ENCODE results near the gene NVL.
"Not testable (repeated sequence)": the region's sequence is repeated elsewhere in the genome, so short reads cannot be mapped to it uniquely, and the experiment has no call there.

NVL gene

GRCh38 chr1:224339442-224340033 is 9.6 kb upstream of the NVL start:
- DNase-seq (ENCODE audit: low read depth, low spot score), result no peak
- H3K4me3 ChIP-seq (ENCODE audit: low read length), result no peak overlapping the region

DNA sequence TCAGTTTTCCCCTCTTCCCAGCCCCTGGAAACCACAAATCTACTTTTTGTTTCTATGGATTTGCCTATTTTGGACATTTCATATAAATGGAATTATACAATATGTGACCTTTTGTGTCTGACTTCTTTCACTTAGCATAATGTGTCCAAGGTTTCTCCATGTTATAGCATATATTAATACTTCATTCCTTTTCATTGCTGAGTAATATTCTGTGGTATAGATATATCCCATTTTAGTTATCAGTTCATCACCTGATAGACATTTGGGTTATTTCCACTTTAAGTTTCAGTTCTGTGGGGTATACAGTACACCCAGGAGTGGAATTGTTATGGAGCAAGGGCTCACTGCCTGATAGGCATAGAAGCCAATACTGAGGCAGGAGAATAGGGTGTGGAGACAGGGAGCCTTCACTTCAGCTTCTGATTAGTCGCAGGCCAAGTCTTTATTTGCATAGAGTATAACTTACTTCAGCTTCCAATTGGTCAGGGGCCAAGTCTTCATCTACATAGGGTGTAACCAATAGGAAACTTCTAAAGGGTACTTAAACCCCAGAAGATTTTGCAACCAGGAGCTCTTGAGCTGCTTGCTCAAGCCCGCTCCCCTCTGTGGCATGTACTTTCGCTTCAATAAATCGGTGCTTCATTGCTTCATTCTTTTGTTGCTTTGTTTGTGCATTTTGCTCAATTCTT is 8.3 kb upstream of the NVL start:
- H3K4me3 ChIP-seq (ENCODE audit: low read length), result no peak overlapping the region
- no peak for DNase-seq (ENCODE audit: low read depth, low spot score)

GRCh38 chr1:224333939-224334786 is 4.2 kb upstream of the NVL start:
- DNase-seq (ENCODE audit: low read depth, low spot score), result no peak
- no peak overlapping the region for H3K4me3 ChIP-seq (ENCODE audit: low read length)

DNA sequence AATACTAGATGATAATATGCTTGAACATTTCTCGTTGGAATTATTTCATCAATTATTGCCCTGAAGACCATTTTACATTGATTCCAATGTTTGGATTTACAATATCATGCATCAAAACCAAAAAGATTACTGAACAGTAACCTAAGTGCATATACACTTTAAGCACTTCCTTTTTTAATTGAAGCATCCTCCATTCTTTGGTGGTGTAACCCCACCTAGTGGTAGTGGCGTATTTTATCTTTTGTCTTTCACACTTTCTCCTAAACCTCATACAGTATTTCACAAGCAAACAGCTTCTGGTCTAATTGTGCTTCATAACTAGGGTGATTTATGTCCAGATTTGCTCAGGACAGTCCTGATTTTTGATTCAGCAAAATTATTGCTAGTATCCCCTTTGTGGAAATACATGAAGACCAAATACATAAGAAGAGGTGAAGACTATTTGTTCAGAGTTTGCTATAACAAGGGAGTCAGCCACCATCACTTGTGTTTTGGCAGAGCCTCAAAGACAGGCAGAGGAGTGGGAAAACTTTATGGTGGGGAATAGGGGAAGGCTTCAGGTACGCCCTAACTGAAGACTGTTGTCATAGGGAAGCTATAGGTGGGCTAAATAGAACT is 3.4 kb upstream of the NVL start:
- DNase-seq (ENCODE audit: low read depth, low spot score), result peak; percentile 76
- no peak overlapping the region for H3K4me3 ChIP-seq (ENCODE audit: low read length)

DNA sequence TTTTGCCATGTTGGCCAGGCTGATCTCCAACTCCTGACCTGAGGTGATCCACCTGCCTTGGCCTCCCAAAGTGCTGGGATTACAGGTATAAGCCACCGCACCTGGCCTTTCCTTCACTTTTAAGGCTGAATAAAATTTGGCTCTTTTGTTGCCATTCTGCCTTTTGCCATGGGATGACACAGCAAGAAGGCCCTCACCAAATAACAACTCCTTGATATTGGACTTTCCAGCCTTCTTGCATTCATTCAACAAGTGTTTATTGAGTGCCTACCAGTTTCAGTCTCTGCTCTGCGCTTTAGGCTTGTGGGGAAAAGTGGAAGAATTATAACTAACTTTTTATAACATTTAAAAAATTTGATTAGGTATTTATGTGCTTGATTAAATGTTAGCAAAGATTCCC is 1.9 kb upstream of the NVL start:
- no peak overlapping the region for H3K4me3 ChIP-seq (ENCODE audit: low read length)
- DNase-seq (ENCODE audit: low read depth, low spot score), result no peak

GRCh38 chr1:224331326-224331725 is 1.4 kb upstream of the NVL start:
- DNase-seq (ENCODE audit: low read depth, low spot score), result no peak
- no peak overlapping the region for H3K4me3 ChIP-seq (ENCODE audit: low read length)

DNA sequence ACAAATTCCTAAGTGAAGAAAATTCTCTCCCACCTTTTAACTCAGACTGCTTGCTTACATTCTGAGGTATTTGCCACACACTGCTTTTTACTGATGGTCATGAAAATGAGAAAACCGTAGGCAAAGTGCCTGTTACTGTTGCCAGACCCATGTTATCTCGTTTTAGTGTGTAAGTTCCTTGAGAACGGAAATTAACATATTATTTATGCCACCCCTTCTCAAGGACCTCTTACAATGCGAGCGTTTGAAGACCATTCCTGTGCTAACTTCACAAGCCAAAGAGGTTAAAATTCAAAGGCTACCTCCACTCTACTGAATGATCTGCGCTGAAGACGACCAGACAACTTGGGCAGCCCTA is 509 bp downstream of the NVL start:
- H3K4me3 ChIP-seq (ENCODE audit: low read length), result peak overlapping the region; percentile 95
- no peak for DNase-seq (ENCODE audit: low read depth, low spot score)

DNA sequence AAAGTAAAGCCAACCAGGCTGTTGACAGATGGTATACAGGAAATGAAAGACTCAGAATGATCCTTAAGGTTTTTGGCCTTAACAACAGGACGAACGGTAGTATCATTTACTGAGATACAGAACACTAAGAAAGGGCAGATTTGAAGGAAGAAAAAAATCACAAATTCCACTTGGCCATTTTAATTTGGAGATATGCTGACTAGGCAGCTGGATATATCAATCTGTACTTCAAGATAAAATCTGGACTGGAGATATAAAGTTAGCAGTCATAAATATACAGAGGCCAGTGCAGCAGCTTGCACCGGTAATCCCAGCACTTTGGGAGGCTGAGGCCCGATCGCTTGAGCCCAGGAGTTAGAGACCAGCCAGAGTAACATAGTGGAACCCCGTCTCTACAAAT is 1.3 kb downstream of the NVL start:
- H3K4me3 ChIP-seq (ENCODE audit: low read length), result peak overlapping the region; percentile 95
- no peak for DNase-seq (ENCODE audit: low read depth, low spot score)

DNA sequence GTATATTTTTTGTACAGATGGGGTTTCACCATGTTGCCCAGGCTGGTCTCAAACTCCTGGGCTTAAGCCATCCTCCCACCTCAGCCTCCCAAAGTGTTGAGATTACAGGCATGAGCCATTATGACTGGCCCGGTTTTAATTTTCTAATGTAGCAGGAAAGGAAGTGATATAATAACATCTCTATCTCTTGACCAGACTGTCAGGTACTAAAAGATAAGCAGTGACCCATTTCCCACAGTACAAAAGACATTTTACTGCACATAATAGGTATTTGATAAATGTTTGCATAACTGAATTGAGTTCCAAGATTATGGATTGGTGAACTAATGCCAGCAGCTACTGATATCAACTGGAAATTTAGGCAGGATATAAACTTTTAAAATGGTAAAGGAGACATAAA is 4.0 kb downstream of the NVL start:
- H3K4me3 ChIP-seq (ENCODE audit: low read length), result no peak overlapping the region
- DNase-seq (ENCODE audit: low read depth, low spot score), result no peak

DNA sequence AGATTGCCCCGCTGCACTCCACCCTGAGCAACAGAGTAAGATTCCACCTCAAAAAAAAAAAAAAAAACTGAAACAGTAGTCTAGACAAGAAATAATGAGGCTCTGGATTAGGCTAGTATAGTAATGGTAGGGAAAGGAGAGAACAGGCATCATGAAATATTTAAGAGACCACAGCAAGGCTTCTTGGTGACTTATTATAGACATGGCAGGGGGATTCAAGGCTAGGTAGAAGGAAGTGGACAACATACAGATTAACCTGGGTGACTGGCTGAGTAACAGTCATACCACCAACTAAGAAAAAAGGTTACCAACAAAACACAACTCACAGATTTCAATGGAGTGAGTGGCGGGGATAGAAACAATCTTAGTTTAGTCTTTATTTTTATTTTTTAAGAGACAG is 8.3 kb downstream of the NVL start:
- no peak overlapping the region for H3K4me3 ChIP-seq (ENCODE audit: low read length)
- DNase-seq (ENCODE audit: low read depth, low spot score), result no peak

GRCh38 chr1:224317383-224318045 is 12.5 kb downstream of the NVL start:
- no peak overlapping the region for H3K4me3 ChIP-seq (ENCODE audit: low read length)
- no peak for DNase-seq (ENCODE audit: low read depth, low spot score)

- DNase-seq (ENCODE audit: low read depth, low spot score), result no peak
Observed at GRCh38 chr1:224312025-224312424, 17.9 kb downstream of the NVL start.

DNA sequence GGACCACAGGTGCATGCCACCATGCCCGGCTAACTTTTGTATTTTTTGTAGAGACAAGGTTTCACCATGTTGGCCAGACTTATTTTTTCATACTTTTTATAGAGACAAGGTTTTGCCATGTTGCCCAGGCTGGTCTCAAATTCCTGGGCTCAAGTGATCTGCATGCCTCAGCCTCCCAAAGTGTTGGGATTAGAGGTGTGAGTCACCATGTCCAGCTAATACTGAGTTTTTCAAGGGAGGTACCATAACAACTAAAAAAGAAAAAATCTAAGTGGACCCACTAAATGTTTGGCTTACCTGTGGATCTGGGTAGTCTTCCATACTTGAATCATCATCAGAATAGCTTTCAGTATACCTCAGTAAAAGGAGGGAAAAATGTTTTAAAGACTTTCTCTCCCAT is 18.5 kb downstream of the NVL start:
- not testable (repeated sequence) for DNase-seq (ENCODE audit: low read depth, low spot score); H3K4me3 ChIP-seq (ENCODE audit: low read length)

More at GRCh38 chr1:224312025-224312424, 17.9 kb downstream of the NVL start:
- H3K4me3 ChIP-seq (ENCODE audit: low read length), result no peak overlapping the region

DNA sequence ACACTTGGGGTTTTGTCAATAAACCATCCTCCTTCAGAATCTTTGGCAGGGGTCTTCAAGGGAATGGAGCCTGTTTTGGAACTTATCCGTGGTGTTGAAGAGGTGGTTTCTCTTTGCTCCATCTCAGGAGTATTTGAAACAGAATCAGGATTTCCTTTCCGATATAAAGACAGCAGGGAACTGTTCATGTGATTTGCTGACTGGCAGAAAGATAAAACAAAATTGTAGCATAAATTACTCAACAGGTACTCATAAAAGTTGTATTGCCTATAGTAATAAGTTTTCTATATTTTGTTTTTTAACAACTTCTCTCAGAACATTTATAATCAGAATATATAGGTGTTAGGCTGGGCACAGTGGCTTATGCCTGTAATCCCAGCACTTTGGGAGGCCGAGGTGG is 21.9 kb downstream of the NVL start:
- DNase-seq (ENCODE audit: low read depth, low spot score), result no peak
- H3K4me3 ChIP-seq (ENCODE audit: low read length), result no peak overlapping the region

DNA sequence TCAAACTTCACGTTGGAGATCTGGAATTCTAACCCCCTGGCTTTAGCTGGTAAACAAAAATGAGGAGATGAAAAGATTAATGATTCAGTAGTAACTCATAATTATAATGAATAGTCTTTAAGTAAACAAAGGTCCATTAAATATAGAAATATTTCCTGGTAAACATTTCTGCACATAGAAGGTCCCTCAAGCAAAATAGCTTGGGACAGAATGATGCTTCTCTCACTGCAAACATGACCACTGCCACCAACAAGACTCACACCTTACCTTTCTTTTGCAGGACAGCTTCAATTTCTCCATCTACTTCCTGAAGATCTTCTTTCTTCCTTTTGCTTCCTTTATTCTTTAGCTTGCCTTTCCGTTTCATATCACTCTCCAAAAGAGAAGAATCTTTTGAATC is 25.2 kb downstream of the NVL start:
- DNase-seq (ENCODE audit: low read depth, low spot score), result no peak
- no peak overlapping the region for H3K4me3 ChIP-seq (ENCODE audit: low read length)

DNA sequence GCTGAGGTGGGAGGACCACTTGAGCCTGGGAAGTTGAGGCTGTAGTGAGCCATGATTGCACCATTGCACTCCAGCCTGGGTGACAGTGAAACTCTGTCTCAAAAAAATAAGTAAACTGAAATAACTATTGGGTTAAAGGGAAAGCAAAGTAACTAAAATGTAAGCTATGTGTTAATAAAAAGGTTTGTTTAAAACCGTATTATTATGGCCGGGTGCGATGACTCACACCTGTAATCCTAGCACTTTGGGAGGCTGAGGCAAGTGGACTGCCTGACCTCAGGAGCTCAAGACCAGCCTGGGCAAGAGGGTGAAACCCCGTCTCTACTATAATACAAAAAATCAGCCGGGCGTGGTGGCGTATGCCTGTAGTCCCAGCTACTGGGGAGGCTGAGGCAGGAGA is 27.0 kb downstream of the NVL start:
- no peak overlapping the region for H3K4me3 ChIP-seq (ENCODE audit: low read length)
- DNase-seq (ENCODE audit: low read depth, low spot score), result no peak

- H3K4me3 ChIP-seq (ENCODE audit: low read length), result no peak overlapping the region
- DNase-seq (ENCODE audit: low read depth, low spot score), result no peak
Observed at GRCh38 chr1:224301391-224301790, 28.6 kb downstream of the NVL start.

- no peak overlapping the region for H3K4me3 ChIP-seq (ENCODE audit: low read length)
Observed at GRCh38 chr1:224300346-224300745, 29.6 kb downstream of the NVL start.

More at GRCh38 chr1:224300346-224300745, 29.6 kb downstream of the NVL start:
- no peak for DNase-seq (ENCODE audit: low read depth, low spot score)
